Upper lobe of left lung (tissue), 4 donors: ENCODE measurements around the gene WDR93.

Experiments used
- CTCF ChIP-seq, 6 experiments: fragments of 450-650 bp in 4 of 6; fragments of 200-600 bp in 2 of 6; sonication (generic) in 2 of 6; IDR thresholded peaks; one replicate each; pipeline ENCODE4 v1.5.1; 2016 to 2019; ENCODE audit warnings: antibody characterized with exemption in 6 of 6
- EP300 ChIP-seq, 4 donors: sonication (generic); formaldehyde crosslinking; IDR thresholded peaks; one replicate each; pipeline ENCODE4 v1.5.1; 2017; ENCODE audit warnings: antibody characterized with exemption in 4 of 4, control low read depth in 2 of 4
- POLR2A ChIP-seq, 4 donors: fragments of 450-650 bp; IDR thresholded peaks; one replicate each; pipeline ENCODE4 v1.5.1; 2016 to 2017; ENCODE audit warnings: antibody characterized with exemption in 4 of 4, mild to moderate bottlenecking in 2 of 4
- POLR2AphosphoS5 ChIP-seq, 2 donors: sonication (generic); formaldehyde crosslinking; IDR thresholded peaks; one replicate each; pipeline ENCODE4 v1.5.1; 2017; ENCODE audit warnings: antibody characterized with exemption in 2 of 2

- TF ChIP-seq POLR2AphosphoS5 (IDR thresholded peaks at IDR 0.05), result no peak
- TF ChIP-seq EP300 (IDR thresholded peaks at IDR 0.05), result no peak
- no peak for TF ChIP-seq CTCF (IDR thresholded peaks at IDR 0.05)
- no peak for TF ChIP-seq POLR2A (IDR thresholded peaks at IDR 0.05)
Observed at GRCh38 chr15:89766357-89767311, 76.0 kb downstream of the WDR93 start.
